ENCODE measurements around the gene MYH10.

MYH10 gene

DNA sequence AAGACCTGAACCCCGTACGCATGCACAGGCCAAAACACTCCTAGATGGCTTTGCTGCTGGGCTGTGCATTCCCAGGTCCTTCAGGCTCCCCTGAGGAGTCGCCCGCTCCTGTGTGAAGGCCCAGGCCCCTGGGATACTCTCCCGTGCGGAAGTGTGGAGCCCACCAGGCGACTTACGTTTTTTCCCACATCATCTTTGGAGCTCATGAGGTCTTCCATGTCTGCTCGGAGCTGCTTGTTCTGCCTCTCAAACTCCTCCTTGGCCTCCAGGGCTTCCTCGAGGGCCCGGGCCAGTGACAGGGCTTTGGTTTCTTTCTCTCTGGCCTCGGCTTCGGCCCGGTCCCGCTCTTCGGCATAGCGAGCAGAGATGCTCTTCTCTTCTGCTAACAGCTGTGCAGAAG, 138.4 kb downstream of the MYH10 start:
- in situ Hi-C loops (cut with MboI; ENCODE audit: low sequenced_read_pairs, unreplicated experiment): no loop called here
- no peak for DNase-seq (ENCODE audit: low spot score)
- TF ChIP-seq, protein P1, sequence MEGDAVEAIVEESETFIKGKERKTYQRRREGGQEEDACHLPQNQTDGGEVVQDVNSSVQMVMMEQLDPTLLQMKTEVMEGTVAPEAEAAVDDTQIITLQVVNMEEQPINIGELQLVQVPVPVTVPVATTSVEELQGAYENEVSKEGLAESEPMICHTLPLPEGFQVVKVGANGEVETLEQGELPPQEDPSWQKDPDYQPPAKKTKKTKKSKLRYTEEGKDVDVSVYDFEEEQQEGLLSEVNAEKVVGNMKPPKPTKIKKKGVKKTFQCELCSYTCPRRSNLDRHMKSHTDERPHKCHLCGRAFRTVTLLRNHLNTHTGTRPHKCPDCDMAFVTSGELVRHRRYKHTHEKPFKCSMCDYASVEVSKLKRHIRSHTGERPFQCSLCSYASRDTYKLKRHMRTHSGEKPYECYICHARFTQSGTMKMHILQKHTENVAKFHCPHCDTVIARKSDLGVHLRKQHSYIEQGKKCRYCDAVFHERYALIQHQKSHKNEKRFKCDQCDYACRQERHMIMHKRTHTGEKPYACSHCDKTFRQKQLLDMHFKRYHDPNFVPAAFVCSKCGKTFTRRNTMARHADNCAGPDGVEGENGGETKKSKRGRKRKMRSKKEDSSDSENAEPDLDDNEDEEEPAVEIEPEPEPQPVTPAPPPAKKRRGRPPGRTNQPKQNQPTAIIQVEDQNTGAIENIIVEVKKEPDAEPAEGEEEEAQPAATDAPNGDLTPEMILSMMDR (IDR thresholded peaks at IDR 0.05; ENCODE audit: borderline replicate concordance, control extremely low read depth, extremely low read depth, insufficient read depth, missing control alignments): no peak

DNA sequence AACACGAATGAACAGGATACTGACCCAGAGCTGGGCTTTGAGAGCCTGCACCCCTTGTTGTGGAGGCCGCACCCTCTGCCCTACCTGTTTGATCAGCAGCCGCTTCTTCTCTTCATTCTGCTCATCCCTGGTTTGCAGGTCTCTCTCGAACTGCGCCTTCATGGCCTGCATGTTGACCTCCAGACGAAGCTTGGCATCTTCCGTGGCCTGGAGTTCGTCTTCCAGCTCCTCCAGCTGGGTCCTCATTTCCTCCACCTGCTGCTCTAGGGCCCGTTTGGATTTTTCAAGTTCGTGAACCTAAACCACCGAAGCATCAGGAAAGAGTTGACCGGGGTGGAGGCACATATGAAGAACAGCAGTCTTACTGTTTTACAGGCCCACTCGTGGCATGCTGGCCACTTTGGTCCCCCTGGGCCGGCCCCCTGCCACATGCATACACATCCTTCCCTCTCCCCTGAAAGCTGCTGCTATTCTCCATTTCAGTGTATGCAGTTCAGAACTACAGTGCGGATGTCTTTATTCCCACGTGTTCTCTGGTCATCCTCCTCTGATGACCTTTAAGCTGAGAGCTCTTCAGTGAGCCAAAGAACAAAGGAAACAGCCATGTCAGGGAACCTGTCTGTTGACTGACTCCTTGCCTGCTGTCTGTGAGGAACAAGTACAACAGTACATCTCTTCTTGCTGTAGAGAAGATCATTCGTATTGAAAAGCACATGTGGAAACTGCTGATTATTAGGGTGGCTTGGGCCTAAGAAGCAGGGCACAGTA, 140.1 kb downstream of the MYH10 start:
- in situ Hi-C loops (cut with MboI; ENCODE audit: low sequenced_read_pairs, unreplicated experiment): no loop called here
- no peak for DNase-seq (ENCODE audit: low spot score)
- TF ChIP-seq, protein P1 (IDR thresholded peaks at IDR 0.05; ENCODE audit: borderline replicate concordance, control extremely low read depth, extremely low read depth, insufficient read depth, missing control alignments): no peak

DNA sequence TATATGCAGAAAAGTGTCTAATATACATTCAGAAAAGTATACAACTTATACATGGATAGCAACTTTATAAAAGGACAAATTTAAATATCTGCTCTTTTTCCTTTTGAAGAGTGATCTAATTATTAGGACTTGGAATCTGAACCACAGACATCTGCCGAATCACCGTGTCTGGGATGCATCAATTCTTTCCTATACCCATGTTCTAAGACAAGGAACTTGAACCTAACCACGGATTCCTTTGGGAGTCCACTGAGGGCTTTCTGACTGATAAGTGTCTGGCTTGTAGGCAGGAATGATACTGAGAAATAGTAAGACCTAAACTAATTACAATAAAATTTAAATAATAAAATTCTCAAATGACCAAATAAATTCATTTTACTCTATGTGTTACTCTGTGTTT, 140.7 kb downstream of the MYH10 start:
- in situ Hi-C loops (cut with MboI; ENCODE audit: low sequenced_read_pairs, unreplicated experiment): no loop called here
- no peak for DNase-seq (ENCODE audit: low spot score)
- TF ChIP-seq, protein P1 (IDR thresholded peaks at IDR 0.05; ENCODE audit: borderline replicate concordance, control extremely low read depth, extremely low read depth, insufficient read depth, missing control alignments): no peak

DNA sequence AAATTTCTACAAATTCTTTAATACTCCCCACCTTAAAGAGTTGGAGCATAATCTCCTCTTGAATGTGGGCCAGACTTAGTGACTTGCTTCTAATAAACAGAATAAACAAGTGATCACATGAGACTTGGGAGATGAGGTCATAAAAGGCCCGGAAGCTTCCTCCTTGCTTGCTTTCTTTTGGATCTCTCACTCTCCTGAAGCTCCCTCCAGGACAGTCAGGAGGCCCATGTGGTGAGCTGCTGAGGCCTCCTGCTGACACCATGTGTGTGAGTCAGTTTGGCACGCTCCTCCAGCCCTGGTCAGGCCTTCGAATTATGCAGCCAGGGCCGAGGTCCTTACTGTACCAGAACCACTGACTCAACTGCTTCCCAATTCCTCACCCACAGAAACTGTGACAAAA, 141.6 kb downstream of the MYH10 start:
- DNase-seq (ENCODE audit: low spot score): no peak
- in situ Hi-C loops (cut with MboI; ENCODE audit: low sequenced_read_pairs, unreplicated experiment): no loop called here
- TF ChIP-seq, protein P1 (IDR thresholded peaks at IDR 0.05; ENCODE audit: borderline replicate concordance, control extremely low read depth, extremely low read depth, insufficient read depth, missing control alignments): no peak

DNA sequence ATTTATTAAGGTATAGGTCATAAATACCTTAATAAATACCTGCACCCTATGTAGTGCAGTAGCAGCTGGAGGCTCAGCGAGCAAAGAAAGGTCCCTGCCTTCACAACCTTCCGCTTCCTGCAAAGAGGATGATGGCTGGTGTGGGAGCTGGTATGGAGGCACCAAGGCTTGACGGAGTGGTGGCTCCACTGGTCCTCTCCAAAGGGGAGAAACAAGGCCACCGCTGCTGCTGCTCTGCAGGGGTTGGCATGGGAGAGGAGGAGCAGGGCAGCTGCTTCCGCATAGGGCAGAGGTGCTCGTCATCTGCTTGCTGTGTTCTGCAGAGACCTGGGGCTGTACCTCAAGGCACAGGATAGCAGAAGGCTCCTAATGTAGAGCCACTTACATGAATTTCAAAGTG, 142.0 kb downstream of the MYH10 start:
- in situ Hi-C loops (cut with MboI; ENCODE audit: low sequenced_read_pairs, unreplicated experiment): no loop called here
- no peak for DNase-seq (ENCODE audit: low spot score)
- TF ChIP-seq, protein P1 (IDR thresholded peaks at IDR 0.05; ENCODE audit: borderline replicate concordance, control extremely low read depth, extremely low read depth, insufficient read depth, missing control alignments): no peak

DNA sequence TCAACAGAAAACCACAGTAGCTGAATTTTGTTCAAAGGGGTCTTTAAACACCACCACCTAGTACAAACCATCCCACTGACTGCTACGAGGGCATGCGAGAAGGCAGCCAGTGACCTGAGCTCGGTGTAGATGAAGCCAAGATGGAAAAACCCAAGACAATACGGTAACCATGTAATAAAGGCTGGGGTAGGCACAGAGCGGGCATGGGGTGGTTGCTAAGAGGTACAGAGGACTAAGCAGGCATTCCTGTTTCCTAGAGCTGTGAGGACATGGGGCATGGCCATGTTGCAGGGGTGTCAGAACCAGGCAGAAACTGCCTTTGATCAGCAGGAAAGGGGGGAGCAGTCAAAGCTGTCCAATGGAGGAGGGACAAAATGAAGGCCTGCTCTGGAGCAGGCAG, 142.8 kb downstream of the MYH10 start:
- TF ChIP-seq, protein P1 (IDR thresholded peaks at IDR 0.05; ENCODE audit: borderline replicate concordance, control extremely low read depth, extremely low read depth, insufficient read depth, missing control alignments): no peak
- in situ Hi-C loops (cut with MboI; ENCODE audit: low sequenced_read_pairs, unreplicated experiment): no loop called here
- no peak for DNase-seq (ENCODE audit: low spot score)

Measured in GM13976 (cell line).